Liver (tissue), 9 donors: Measurements from ENCODE around the gene NTNG1. TPM values are rescaled to one million over a fixed set of nuclear protein-coding genes. Genes with fewer than 3 reads are reported as not detected.

Source experiments
- DNase-seq: peaks from one replicate; pipeline ENCODE4 v3.0.0-alpha.2; 2017; ENCODE audit warnings: low spot score
- H3K27ac ChIP-seq, 2 donors: one replicate each; pipeline ENCODE4 v1.7.0; 2013; ENCODE audit warnings: inconsistent platforms in 2 of 2, low read length in 2 of 2, control low read depth in 1 of 2, low read depth in 1 of 2, mild to moderate bottlenecking in 1 of 2
- H3K27me3 ChIP-seq, 4 donors: one replicate each; pipeline versions ENCODE4 v1.6.1 to v1.7.0; 2013; ENCODE audit warnings: low read length in 3 of 4, inconsistent platforms in 1 of 4, mild to moderate bottlenecking in 1 of 4, moderate library complexity in 1 of 4; ENCODE audit not compliant: control insufficient read depth in 4 of 4, insufficient read depth in 4 of 4
- H3K36me3 ChIP-seq, 4 donors: one replicate each; pipeline versions ENCODE4 v1.6.1 to v1.7.0; 2013; ENCODE audit warnings: low read length in 3 of 4, mild to moderate bottlenecking in 3 of 4, low read depth in 1 of 4, moderate library complexity in 1 of 4; ENCODE audit not compliant: control insufficient read depth in 4 of 4, insufficient read depth in 3 of 4
- H3K4me1 ChIP-seq, 4 donors: one replicate each; pipeline versions ENCODE4 v1.6.1 to v1.7.0; 2013; ENCODE audit warnings: low read length in 3 of 4, mild to moderate bottlenecking in 3 of 4, moderate library complexity in 1 of 4; ENCODE audit not compliant: control insufficient read depth in 4 of 4, insufficient read depth in 4 of 4
- H3K4me3 ChIP-seq, 3 donors: one replicate each; pipeline versions ENCODE4 v1.6.1 to v1.7.0; 2013; ENCODE audit warnings: low read length in 3 of 3, control low read depth in 1 of 3, low read depth in 1 of 3, mild to moderate bottlenecking in 1 of 3
- H3K9ac ChIP-seq, 2 donors: one replicate each; pipeline ENCODE4 v1.7.0; 2013; ENCODE audit warnings: low read length in 2 of 2, mild to moderate bottlenecking in 2 of 2, moderate library complexity in 2 of 2, control low read depth in 1 of 2, low read depth in 1 of 2
- H3K9me3 ChIP-seq, 4 donors: one replicate each; pipeline versions ENCODE4 v1.6.1 to v1.7.0; 2013; ENCODE audit warnings: low read length in 3 of 4; ENCODE audit not compliant: control insufficient read depth in 4 of 4
- ATF3 ChIP-seq: IDR thresholded peaks from 2 replicates; pipeline ENCODE4 v1.6.1; 2016; ENCODE audit warnings: antibody characterized with exemption
- CTCF ChIP-seq: fragments of 150-350 bp; IDR thresholded peaks from 2 replicates; pipeline ENCODE4 v1.5.1; 2017; ENCODE audit warnings: improper control_type of control experiment, low read depth, low read length; ENCODE audit not compliant: missing input control
- EGR1 ChIP-seq, 2 donors: IDR thresholded peaks; 2 replicates each; pipeline ENCODE4 v1.6.1; 2016 to 2018; ENCODE audit warnings: antibody characterized with exemption in 2 of 2, low read depth in 2 of 2
- FOXA1 ChIP-seq: IDR thresholded peaks from 2 replicates; pipeline ENCODE4 v1.6.1; 2016; ENCODE audit warnings: antibody characterized with exemption
- FOXA2 ChIP-seq: IDR thresholded peaks from 2 replicates; pipeline ENCODE4 v1.6.1; 2016; ENCODE audit warnings: antibody characterized with exemption
- GABPA ChIP-seq, 2 donors: IDR thresholded peaks in 1 of 2; conservative IDR thresholded peaks in 1 of 2; 2 replicates each; pipeline ENCODE4 v1.6.1; 2016; ENCODE audit warnings: antibody characterized with exemption in 2 of 2, mild to moderate bottlenecking in 1 of 2, moderate library complexity in 1 of 2
- HNF4A ChIP-seq, 2 donors: conservative IDR thresholded peaks; 2 replicates each; pipeline ENCODE4 v1.6.1; 2016; ENCODE audit warnings: antibody characterized with exemption in 2 of 2, mild to moderate bottlenecking in 2 of 2
- HNF4G ChIP-seq: IDR thresholded peaks from 2 replicates; pipeline ENCODE4 v1.6.1; 2016; ENCODE audit warnings: antibody characterized with exemption
- JUND ChIP-seq, 2 donors: IDR thresholded peaks; 2 replicates each; pipeline ENCODE4 v1.6.1; 2016; ENCODE audit warnings: antibody characterized with exemption in 2 of 2
- MAX ChIP-seq: IDR thresholded peaks from 2 replicates; pipeline ENCODE4 v1.6.1; 2016; ENCODE audit warnings: antibody characterized with exemption
- NR2F2 ChIP-seq: IDR thresholded peaks from 2 replicates; pipeline ENCODE4 v1.6.1; 2016; ENCODE audit warnings: antibody characterized with exemption
- RAD21 ChIP-seq, 2 donors: IDR thresholded peaks; 2 replicates each; pipeline ENCODE4 v1.6.1; 2016; ENCODE audit warnings: antibody characterized with exemption in 2 of 2, mild to moderate bottlenecking in 2 of 2
- REST ChIP-seq: IDR thresholded peaks from 2 replicates; pipeline ENCODE4 v1.6.1; 2016; ENCODE audit warnings: antibody characterized with exemption, mild to moderate bottlenecking
- RXRA ChIP-seq, 2 donors: IDR thresholded peaks; 2 replicates each; pipeline ENCODE4 v1.6.1; 2017 to 2018; ENCODE audit warnings: antibody characterized with exemption in 2 of 2, mild to moderate bottlenecking in 1 of 2
- SP1 ChIP-seq: IDR thresholded peaks from 2 replicates; pipeline ENCODE4 v1.6.1; 2018; ENCODE audit warnings: antibody characterized with exemption, mild to moderate bottlenecking
- TAF1 ChIP-seq: conservative IDR thresholded peaks from 2 replicates; pipeline ENCODE4 v1.6.1; 2016; ENCODE audit warnings: antibody characterized with exemption, mild to moderate bottlenecking
- YY1 ChIP-seq: IDR thresholded peaks from 2 replicates; pipeline ENCODE4 v1.6.1; 2016; ENCODE audit warnings: antibody characterized with exemption, mild to moderate bottlenecking
- ZBTB33 ChIP-seq: IDR thresholded peaks from 2 replicates; pipeline ENCODE4 v1.6.1; 2016; ENCODE audit warnings: antibody characterized with exemption
- WGBS: extraction: QIAGEN DNeasy Blood & Tissue Kit; methylation state at CpG from one replicate; pipeline ENCODE4 v1.1.7; 2013; 5-methylcytosine and 5-hydroxymethylcytosine counted together
- polyA plus RNA-seq, 2 donors: library from polyadenylated mRNA; stranded (reverse) in 1 of 2; unstranded in 1 of 2; fragments of 200-250 nt in 1 of 2; fragments of >200 nt in 1 of 2; fragmentation: Nextera tagmentation in 1 of 2; extraction: Ambion mirVana in 1 of 2; gene quantifications; one replicate each; pipeline versions ENCODE4 v1.2.1 to v1.2.3, GENCODE V29; 2013 to 2015
- total RNA-seq, 2 donors: library from RNA; depleted of rRNA; stranded (reverse); fragments of >200 nt; gene quantifications; one replicate each; pipeline ENCODE4 v1.2.3, GENCODE V29; 2014
- donor health status: healthy.
- donor health status: healthy.
- donor health status: healthy.
- donor health status: healthy.
- donor health status: healthy.

NTNG1 gene
- total and polyA plus RNA-seq, 4 donors, result under 0.01 TPM; not detected in 2

- 78% methylated on average over 6 of the region's 6 CpGs for WGBS
- no peaks in the 10 kb centered on the region for H3K36me3 ChIP-seq
- H3K9ac ChIP-seq, result no peak overlapping the region
- no peaks in the 10 kb centered on the region for H3K4me1 ChIP-seq
- H3K9me3 ChIP-seq, result no peaks in the 10 kb centered on the region
- H3K27ac ChIP-seq, result no peak overlapping the region
- H3K4me3 ChIP-seq, result no peak overlapping the region
- DNase-seq, result no peak
- TF ChIP-seq TAF1, result no peak
- no peak for TF ChIP-seq YY1
- no peak for TF ChIP-seq GABPA (IDR thresholded peaks at IDR 0.05 in 1 of 2, conservative IDR thresholded peaks at IDR 0.05 in 1 of 2)
- no peak for TF ChIP-seq ZBTB33
- no peak for TF ChIP-seq FOXA2
- no peak for TF ChIP-seq SP1
- no peak for TF ChIP-seq FOXA1
- TF ChIP-seq RXRA (IDR thresholded peaks at IDR 0.05), result no peak
- TF ChIP-seq REST, result no peak
- no peak for TF ChIP-seq ATF3
- TF ChIP-seq HNF4G, result no peak
- TF ChIP-seq JUND (IDR thresholded peaks at IDR 0.05), result no peak
- no peak for TF ChIP-seq EGR1 (IDR thresholded peaks at IDR 0.05; ENCODE audit: low read depth in 2 of 2)
- TF ChIP-seq NR2F2, result no peak
- no peak for TF ChIP-seq HNF4A (conservative IDR thresholded peaks at IDR 0.05)
- no peak for TF ChIP-seq MAX
- no peak for TF ChIP-seq RAD21 (IDR thresholded peaks at IDR 0.05)
- TF ChIP-seq CTCF, result no peak
- peaks cover 0 to 3% (median 0%) of the 10 kb centered on the region in 4 donors for H3K27me3 ChIP-seq
These were observed 153.2 kb downstream of the NTNG1 start for GRCh38 chr1:107293901-107294613.
